Myocyte (in vitro differentiated cells): ENCODE data around the gene CYP27C1. TPM values are rescaled to one million over a fixed set of nuclear protein-coding genes. Genes with fewer than 3 reads are reported as not detected.
A peak's percentile ranks its signal among the peaks of the same experiment; 100 is the strongest.

ENCODE experiments used
- DNase-seq: peaks from one replicate; pipeline ENCODE4 v3.0.0-alpha.2; 2012; ENCODE audit warnings: low read depth
- total RNA-seq: library from RNA; depleted of rRNA; stranded (reverse); fragments of >200 nt; gene quantifications from 2 replicates; pipeline ENCODE4 v1.2.3, GENCODE V29; 2014

Gene CYP27C1
- total RNA-seq, 1 donor from 2014 or later: 0.45 TPM

- peak; percentile 51 for DNase-seq
Measured at GRCh38 chr2:127193967-127194280, 26.2 kb downstream of the CYP27C1 start.

- no peak for DNase-seq
Measured at GRCh38 chr2:127193164-127193966, 26.7 kb downstream of the CYP27C1 start.

DNA sequence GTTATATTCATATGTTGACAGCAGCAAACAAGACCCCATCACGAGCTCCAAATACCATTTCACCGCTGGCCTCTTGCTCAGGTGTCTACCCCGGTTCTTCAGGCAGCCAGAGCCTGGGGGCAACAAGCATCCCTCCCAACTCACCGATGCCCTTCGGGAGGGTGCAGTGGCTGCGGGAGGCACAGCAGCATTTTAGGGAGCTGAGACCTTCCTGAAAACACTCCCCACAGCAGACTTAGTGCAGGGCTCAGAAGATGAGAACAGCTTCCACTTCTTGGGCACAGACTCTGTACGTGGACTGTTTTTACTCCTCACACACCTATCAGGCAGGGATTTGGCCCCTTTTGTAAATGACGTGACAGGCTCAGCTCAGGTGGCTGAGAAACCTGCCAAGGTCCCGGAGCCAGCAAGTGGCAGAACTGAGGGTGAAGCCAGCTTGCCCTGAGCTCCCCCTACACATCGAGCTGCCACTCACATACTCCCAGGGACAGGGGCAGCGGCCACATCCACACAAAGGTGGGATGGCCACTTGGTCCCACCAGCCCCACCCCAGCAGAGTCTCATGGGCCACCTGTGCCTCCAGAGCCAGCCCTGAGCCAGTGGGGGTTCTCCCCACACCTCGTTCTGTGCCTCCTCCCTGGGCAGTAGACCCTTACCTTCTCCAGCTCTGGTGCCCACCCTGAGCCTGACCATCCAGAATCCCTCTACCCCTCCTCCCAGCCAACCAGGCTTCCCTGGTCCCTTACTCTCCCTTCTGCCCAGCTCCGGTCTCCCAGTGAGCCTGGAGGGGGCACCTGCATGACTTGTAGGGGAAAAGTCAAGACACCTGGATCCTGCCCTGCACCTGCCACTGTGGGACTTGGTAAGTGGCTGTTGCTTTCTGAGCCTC is 28.5 kb downstream of the CYP27C1 start:
- DNase-seq: no peak

DNA sequence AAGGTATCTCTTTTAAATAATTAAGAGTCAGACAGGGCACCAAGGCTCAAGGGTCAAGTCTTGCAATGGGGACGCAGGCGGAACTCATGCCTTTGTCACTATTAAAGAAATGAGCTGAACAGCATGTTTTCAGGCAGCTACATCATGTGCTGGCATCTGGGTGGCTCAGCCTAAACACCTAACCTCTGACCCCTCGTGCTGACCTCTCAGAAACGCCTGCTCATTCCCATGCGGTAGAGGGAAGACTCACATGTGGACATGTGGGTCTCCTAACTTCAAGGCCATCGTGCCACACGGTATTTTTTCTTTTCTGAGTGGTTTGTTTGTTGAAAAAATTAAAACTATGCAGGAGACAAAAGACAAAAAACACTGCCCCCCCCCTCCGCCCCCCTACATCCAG is 31.3 kb downstream of the CYP27C1 start:
- no peak for DNase-seq

- DNase-seq: no peak
Measured at GRCh38 chr2:127187831-127188230, 32.3 kb downstream of the CYP27C1 start.

DNA sequence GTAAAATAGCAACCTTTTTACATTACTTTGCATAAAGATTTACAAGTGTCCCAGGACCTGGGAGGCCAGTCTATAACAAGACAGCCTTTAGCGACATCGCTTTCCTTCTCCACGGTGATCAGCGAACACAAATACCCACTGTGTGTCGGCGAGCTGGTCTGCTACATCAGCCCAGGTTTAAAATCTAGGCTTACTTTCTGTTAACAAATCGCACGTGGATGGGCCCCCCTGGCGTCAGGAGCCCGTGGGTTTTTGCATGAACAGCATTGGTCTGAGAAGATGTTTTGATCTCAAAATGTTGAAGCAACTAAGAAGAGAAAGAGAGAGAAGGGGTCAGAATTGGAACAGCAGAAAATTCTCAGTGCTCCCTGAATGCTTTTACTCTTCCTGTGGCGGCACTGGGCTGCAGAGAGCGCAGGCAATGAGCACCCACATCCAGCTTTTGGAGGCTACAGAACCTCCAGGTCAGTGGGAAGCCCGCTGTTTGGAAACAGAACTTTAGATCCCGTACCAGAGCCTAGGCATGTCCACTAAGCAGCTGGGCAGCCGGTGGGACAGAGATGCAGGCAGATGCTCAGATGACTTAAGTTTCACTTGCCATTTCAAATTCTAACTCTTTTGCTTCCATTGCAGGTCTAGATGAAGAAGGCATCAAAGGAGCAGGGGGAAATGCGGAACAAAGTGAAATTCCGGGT is 32.9 kb downstream of the CYP27C1 start:
- no peak for DNase-seq

GRCh38 chr2:127185705-127186104 is 34.4 kb downstream of the CYP27C1 start:
- no peak for DNase-seq

GRCh38 chr2:127185093-127185492 is 35.0 kb downstream of the CYP27C1 start:
- no peak for DNase-seq

DNA sequence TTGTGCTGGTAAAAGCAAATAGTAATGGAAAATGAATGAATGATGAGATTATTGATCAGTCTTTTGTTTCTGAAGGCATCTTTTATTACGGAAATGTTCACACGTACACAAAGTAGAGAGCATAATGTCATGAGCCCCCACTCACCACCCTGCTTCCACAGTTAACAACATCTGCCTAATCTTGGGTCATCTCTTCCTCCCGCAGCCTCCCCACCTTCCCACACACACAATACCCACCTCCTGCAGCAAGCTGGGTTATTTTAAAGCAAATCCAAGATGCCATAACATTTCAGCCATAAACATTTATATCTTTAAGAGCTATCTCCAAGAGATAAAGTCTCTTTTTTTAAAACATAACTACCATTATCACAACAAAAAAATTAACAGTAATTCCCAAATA is 36.3 kb downstream of the CYP27C1 start:
- no peak for DNase-seq

GRCh38 chr2:127182626-127183458 is 37.3 kb downstream of the CYP27C1 start:
- no peak for DNase-seq

DNA sequence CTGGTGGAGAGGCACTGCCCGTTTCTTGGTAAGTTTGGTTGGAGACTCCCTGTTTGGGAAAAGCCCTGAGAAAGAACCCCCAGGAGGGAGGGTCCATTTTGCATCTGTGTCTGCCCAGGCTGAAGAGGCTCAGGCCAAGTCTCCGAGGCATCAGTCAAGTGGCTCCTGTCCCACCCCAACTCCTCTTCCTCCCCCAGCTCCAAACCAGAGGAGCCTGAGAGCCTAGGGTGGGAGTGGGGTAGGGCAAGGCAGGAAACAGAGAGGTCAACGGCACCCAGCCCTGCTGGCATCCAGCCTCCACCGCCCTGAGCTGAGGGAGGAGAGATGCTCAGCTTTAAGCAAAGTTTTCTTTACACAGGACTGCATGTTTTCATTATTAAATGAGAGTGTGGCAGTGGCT is 38.2 kb downstream of the CYP27C1 start:
- no peak for DNase-seq

GRCh38 chr2:127179766-127180165 is 40.3 kb downstream of the CYP27C1 start:
- peak; percentile 47 for DNase-seq

GRCh38 chr2:127177617-127178263 is 42.4 kb downstream of the CYP27C1 start:
- no peak for DNase-seq

GRCh38 chr2:127176371-127177311 is 43.5 kb downstream of the CYP27C1 start:
- peak; percentile 50 for DNase-seq

DNA sequence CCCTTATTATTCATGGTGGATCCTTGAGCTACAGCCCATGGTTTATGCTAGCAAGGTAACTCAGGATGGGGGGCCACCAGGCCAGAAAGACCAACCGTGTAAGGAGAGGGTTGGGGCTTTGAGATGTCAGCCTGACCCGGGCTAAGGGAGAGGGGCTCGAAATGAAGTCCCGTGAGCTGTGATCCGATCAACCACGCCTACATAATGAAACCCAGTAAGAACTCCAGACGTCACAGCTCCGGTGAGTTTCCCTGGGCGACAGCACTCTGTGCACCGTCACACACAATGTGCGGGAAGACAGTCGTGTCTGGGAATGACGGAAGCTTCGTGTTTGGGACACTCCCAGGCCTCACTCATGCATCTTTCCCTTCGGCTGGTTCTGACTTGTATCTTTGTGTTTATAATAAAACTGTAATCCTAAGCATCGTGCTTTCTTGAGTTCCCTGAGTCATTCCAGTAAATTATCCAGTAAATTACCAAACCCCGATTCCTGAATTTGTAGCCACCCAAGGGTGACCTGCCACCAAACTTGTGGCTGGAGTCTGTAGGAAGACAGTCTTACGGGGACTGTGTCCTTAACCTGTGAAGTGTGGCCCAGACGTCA is 44.2 kb downstream of the CYP27C1 start:
- no peak for DNase-seq

DNA sequence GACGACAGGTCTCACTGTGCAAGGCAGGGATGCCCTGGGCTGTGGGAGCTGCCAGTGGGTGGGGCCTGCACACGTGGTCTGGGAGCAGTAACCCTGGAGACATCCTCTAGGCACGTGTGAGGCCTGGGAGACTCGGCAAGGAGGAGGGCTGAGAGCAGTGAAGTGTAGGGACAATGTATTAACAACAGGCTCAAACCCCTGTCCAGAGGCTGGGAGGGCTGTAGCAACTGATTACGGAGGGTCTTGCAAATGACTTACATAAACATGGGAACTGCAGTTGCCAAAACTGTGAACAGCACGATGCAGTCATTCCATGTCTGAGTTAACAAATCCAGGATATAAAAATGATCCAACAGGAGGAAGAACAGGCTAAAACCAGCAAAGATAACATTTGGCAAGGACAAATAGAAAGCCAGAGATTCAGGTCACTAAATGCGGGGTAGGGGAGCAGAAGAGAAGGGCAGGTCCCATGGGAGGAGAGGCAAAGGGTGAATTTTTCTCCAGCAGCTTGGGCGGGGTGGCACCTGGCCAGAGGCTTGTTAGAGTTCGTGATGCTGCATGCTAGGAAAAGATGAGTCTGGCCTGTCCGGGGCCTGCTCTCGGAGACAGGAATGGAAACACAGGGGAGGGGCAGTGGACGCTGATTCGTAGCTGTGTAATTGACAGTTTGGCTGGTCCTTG is 44.9 kb downstream of the CYP27C1 start:
- DNase-seq: no peak

DNA sequence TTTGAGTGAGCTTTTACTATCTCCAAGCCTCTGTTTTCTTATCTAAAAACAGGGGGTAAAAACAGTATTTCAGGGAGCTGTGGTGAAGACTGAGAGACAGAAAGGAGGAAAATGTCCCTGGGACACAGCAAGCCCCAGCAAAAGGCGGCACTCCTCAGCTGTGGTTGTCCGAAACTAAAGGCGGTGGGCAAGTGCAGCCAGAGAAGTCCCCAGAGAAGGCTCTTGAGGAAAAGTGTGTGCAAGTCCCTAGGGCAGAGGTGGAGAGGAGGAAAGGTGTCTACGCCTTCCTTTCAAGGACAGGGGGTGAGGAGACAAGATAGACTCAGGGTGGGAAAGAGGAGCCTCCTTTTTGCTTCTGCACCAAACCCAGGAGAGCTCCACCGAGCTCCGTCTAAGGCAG is 45.5 kb downstream of the CYP27C1 start:
- DNase-seq: no peak

- peak; percentile 55 for DNase-seq
Measured at GRCh38 chr2:127174136-127174535, 46.0 kb downstream of the CYP27C1 start.
